PFSK-1 (cell line): Measurements from ENCODE around the gene VSNL1.

Experiments
- FOXP2 ChIP-seq: optimal IDR thresholded peaks from 2 replicates; pipeline ENCODE3; 2011; ENCODE audit warnings: borderline replicate concordance, control low read depth, inconsistent platforms; ENCODE audit not compliant: insufficient read depth; ENCODE audit errors: extremely low read length, extremely low read depth
- POLR2AphosphoS5 ChIP-seq: IDR thresholded peaks from 2 replicates; pipeline ENCODE4 v1.6.1; 2012; ENCODE audit warnings: low read depth, mild to moderate bottlenecking, control low read depth, low read length, moderate library complexity
- SIN3A ChIP-seq: IDR thresholded peaks from 2 replicates; pipeline ENCODE4 v1.6.1; 2012; ENCODE audit warnings: mild to moderate bottlenecking, low read length, moderate library complexity, borderline replicate concordance; ENCODE audit not compliant: insufficient read depth
- TAF1 ChIP-seq: IDR thresholded peaks from 2 replicates; pipeline ENCODE4 v1.6.1; 2012; ENCODE audit warnings: low read length, control low read depth, borderline replicate concordance; ENCODE audit not compliant: insufficient read depth
- TF ChIP-seq, protein P1 (sequence below), 2 experiments: IDR thresholded peaks; 2 replicates each; pipeline versions ENCODE4 v1.6.1 to v1.8.0; 2011 to 2012; ENCODE audit warnings: low read depth in 2 of 2, low read length in 2 of 2, control low read depth in 1 of 2, inconsistent platforms in 1 of 2, mild to moderate bottlenecking in 1 of 2, moderate library complexity in 1 of 2; ENCODE audit not compliant: insufficient read depth in 1 of 2

The VSNL1 gene

DNA sequence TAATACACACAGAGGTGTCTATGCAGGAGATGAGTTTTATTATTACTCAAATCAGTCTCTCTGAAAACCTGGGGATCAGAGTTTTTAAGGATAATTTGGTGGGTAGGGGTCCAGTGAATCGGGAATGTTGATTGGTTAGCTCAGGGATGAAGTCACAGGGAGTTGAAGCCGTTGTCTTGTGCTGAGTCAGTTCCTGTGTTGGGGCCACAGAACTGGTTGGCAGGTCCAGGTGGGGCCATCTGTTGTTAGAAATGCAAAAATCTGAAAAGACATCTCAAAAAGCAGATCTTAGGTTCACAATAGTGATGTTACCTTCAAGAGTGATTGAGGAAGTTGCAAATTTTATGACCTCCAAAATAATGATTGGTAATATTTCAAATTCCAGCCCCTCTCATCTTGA lies 86.9 kb downstream of the VSNL1 start:
- TF ChIP-seq, protein P1, sequence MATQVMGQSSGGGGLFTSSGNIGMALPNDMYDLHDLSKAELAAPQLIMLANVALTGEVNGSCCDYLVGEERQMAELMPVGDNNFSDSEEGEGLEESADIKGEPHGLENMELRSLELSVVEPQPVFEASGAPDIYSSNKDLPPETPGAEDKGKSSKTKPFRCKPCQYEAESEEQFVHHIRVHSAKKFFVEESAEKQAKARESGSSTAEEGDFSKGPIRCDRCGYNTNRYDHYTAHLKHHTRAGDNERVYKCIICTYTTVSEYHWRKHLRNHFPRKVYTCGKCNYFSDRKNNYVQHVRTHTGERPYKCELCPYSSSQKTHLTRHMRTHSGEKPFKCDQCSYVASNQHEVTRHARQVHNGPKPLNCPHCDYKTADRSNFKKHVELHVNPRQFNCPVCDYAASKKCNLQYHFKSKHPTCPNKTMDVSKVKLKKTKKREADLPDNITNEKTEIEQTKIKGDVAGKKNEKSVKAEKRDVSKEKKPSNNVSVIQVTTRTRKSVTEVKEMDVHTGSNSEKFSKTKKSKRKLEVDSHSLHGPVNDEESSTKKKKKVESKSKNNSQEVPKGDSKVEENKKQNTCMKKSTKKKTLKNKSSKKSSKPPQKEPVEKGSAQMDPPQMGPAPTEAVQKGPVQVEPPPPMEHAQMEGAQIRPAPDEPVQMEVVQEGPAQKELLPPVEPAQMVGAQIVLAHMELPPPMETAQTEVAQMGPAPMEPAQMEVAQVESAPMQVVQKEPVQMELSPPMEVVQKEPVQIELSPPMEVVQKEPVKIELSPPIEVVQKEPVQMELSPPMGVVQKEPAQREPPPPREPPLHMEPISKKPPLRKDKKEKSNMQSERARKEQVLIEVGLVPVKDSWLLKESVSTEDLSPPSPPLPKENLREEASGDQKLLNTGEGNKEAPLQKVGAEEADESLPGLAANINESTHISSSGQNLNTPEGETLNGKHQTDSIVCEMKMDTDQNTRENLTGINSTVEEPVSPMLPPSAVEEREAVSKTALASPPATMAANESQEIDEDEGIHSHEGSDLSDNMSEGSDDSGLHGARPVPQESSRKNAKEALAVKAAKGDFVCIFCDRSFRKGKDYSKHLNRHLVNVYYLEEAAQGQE (IDR thresholded peaks at IDR 0.05; ENCODE audit: insufficient read depth in 1 of 2, low read depth in 2 of 2, low read length in 2 of 2), result no peak
- TF ChIP-seq POLR2AphosphoS5 (no peak), TAF1 (no peak)

DNA sequence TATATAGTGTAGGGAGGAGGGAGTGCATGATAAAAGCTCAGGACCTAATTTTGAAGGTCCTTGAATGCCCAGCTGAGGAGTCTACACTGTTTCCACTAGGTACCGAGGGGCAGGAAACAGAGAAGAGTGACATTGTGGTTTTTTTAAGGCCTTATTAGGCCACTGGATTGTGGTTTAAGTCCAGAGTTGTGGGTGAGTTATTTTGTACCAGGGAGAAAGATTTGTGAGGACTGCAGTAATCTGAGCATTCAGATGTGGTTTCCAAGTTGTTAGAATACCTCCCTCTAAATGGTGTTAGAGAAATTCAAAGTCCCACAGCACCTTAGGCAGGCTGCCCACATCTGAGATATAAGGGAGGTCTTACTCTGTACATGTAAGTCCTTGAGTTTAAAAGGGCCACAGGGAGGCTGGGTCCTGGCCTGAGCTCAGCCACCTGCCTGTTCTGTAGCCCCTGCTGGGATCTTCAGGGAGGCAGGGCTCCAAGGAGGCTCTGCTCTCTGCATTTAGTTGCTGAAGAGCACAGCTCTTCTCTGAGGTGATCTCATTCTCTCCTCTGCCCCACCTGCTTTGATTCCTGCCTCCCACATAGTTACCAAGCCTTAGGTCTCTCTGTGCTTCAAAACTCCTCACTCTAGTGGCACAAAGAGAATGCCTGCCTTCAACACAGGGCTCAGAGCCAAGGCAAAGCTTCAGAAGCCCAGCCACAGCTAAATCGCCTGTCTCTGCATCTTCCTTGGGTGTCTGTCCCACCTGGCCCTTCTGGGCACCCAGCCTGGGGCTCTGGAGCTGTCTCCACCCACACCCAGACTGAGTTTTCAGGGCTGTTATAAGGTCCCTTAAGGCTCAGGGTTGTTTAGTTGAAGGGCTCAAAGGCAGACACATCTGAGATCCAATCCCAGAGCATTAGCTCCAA lies 88.1 kb downstream of the VSNL1 start:
- TF ChIP-seq SIN3A (no peak), TAF1 (no peak), FOXP2 (no peak), POLR2AphosphoS5 (no peak)
- TF ChIP-seq, protein P1 (IDR thresholded peaks at IDR 0.05; ENCODE audit: insufficient read depth in 1 of 2, low read depth in 2 of 2, low read length in 2 of 2), result no peak

DNA sequence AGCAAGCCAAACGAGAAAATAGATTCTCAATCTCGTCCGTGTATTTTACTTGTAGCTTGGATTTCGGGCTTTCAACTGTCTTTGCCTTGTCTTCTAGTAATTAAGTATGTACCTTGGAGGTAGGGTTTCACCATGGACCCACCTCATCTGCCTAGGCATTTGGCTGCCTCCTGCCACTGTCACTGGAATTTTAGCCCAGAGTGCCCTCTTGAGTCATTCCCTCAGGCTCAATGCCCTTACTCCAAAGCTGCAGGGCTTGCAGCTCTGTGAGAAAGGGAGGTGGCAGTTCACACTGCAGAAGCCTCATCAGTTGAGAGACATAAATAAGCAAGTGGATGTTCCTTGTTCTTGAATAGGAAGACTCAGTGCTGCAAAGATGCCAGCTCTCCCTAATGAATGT lies 89.6 kb downstream of the VSNL1 start:
- TF ChIP-seq SIN3A, result no peak
- TF ChIP-seq, protein P1 (IDR thresholded peaks at IDR 0.05; ENCODE audit: insufficient read depth in 1 of 2, low read depth in 2 of 2, low read length in 2 of 2), result no peak
- no peak for TF ChIP-seq FOXP2
- TF ChIP-seq TAF1, result no peak
- TF ChIP-seq POLR2AphosphoS5, result no peak

DNA sequence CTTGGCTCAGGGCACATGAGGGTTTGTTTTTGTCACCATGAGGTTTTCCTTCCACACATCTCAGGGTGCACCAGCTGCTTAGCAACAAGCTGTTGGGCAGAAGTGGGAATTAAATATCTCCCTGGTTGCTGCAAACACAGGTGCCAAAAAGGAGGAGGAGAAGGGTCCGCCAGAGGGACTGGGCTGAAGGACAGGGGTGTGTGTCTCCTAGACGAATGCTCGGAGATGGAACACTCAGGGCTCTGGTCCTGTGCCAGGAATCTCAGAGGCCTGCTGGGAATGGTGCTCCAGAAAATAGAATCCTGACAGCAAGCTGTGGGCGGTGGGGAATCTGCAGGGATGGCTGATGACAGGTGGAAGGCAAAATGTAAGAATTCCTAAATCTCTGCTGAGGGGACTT lies 94.5 kb downstream of the VSNL1 start:
- TF ChIP-seq, protein P1 (IDR thresholded peaks at IDR 0.05; ENCODE audit: insufficient read depth in 1 of 2, low read depth in 2 of 2, low read length in 2 of 2), result no peak
- no peak for TF ChIP-seq SIN3A
- no peak for TF ChIP-seq POLR2AphosphoS5
- no peak for TF ChIP-seq FOXP2
- TF ChIP-seq TAF1, result no peak
